A549 treated with dexamethasone at 1 μM for 4 hours (cell line): ENCODE results near the gene MROH7. TPM values are rescaled to one million over a fixed set of nuclear protein-coding genes. Genes with fewer than 3 reads are reported as not detected.

Experiments
- total RNA-seq: library from RNA; stranded (reverse); fragments of 200-300 nt; extraction: Qiagen RNA extraction; gene quantifications from 5 replicates; pipeline ENCODE4 v1.2.3, GENCODE V29; 2022

MROH7 gene
- total RNA-seq: not detected in 5 replicates

GRCh38 chr1:54640863-54641836 is at the start of gene MROH7:
Gene MROH7, plus strand, starts transcription at chr1:54641786. Its CDS starts 11,141 bp downstream, at chr1:54652927.

GRCh38 chr1:54623216-54624007 is 18.2 kb upstream of the MROH7 start, which contains the start of gene FAM151A:
Gene FAM151A, minus strand, starts transcription at chr1:54623525. Its CDS starts 130 bp downstream, at chr1:54623395.

GRCh38 chr1:54715493-54716298 is 74.1 kb downstream of the MROH7 start, which contains the start of gene TTC4:
Gene TTC4, plus strand, starts transcription at chr1:54715861. Its CDS starts 48 bp downstream, at chr1:54715909.

Other genes with a start within 250 kb of the MROH7 start
- 5.1 to 7.2 TPM (median 6.8 TPM) in 5 replicates for gene SSBP3, start 235.4 kb upstream of the MROH7 start, total RNA-seq
- 1.8 to 3.1 TPM (median 2.6 TPM) in 5 replicates for gene ACOT11, start 93.6 kb upstream of the MROH7 start, total RNA-seq
- gene FAM151A, start 18.3 kb upstream of the MROH7 start, total RNA-seq: 0.14 to 0.43 TPM (median 0.29 TPM) in 5 replicates
- 27.1 to 34.7 TPM (median 27.7 TPM) in 5 replicates for gene TTC4, start 74.1 kb downstream of the MROH7 start, total RNA-seq
- gene PARS2, start 122.7 kb downstream of the MROH7 start, total RNA-seq: 3.9 to 5.0 TPM (median 4.5 TPM) in 5 replicates
- not detected in 5 replicates for gene TTC22, start 159.5 kb downstream of the MROH7 start, total RNA-seq
- 40.5 to 52.7 TPM (median 50.1 TPM) in 5 replicates for gene DHCR24, start 245.4 kb downstream of the MROH7 start, total RNA-seq